GM19467 (cell line): ENCODE results near the gene C9orf153.

ENCODE experiments used
- ATAC-seq: cut with Tn5 transposase; IDR thresholded peaks from one replicate; pipeline ENCODE4 v1.9.1; 2021; ENCODE audit warnings: mild to moderate bottlenecking, moderate library complexity; ENCODE audit not compliant: unreplicated experiment

The C9orf153 gene

DNA sequence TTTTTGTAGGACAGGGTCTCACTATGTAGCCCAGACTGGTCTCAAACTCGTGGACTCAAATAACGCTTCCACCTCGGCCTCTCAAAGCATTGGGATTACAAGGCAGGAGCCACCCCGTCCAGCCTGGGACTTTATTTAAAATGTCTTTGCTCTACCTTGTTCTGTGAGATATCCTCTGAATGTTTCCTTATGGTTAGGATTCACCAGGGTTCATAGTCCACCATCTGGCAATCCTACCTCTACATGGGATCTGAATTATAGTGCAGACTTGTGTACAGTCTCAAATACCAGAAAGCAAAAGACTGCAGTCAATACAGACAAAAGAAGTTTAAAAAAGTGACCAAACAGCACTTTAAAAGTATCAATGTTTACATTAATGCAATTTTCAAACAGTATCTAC, 12.8 kb upstream of the C9orf153 start:
- no peak for ATAC-seq

DNA sequence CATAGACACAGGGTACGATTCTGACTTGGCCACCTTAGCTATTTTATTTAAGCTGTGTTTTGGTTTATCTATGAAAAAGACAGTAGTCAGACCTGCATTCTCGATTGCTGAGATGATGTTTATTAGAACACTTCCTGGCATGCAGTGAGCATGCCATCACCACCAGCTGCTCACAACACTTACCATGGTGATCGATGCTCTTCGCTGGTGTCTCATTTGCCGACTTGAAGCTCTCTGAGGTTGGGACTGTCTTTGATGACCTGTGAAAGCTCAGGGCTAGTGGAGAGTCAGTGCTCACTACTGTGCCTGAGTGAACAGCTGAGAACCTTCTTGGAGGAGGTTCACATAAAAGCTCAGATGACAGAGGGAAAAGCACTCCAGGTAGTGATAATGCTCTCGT, 4.4 kb upstream of the C9orf153 start:
- ATAC-seq = no peak

DNA sequence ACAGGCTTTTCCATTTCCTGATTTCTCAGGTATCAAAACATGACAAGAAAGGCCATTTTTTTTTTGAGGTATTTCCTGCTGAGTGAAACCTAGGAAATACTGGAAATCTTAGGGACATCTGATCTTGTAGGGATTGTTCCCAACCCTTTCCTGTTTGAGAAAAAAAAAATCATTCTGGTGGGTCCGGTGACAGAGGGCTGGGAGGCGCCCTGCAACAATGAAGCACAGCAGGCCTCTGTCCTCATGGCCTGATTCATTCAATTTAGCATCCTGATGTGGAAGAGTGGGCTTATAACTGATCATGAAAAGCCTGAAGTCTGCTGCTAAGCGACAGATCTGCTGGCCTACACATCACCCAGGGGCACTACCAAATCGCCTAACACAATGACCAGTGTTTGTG, 3.0 kb upstream of the C9orf153 start:
- no peak for ATAC-seq

DNA sequence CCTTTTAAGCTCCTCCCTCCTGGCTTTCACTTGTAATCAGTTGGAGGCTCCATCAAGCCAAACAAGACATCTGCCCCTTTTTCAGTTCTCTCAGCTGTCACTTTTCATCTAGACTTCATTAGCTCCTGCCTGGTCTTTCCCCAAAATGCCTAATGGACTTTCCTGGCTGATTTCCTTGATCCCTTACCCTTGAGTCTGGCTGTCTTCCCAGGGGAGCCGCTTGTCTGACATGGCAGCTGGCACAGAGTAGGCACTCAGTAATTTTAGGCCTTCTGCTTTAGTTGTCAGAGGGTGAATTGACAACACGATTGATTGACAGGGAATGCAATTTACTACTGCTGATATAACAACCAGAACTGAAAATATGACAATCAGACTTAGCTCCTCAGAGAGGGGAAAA, 2.1 kb downstream of the C9orf153 start:
- no peak for ATAC-seq

DNA sequence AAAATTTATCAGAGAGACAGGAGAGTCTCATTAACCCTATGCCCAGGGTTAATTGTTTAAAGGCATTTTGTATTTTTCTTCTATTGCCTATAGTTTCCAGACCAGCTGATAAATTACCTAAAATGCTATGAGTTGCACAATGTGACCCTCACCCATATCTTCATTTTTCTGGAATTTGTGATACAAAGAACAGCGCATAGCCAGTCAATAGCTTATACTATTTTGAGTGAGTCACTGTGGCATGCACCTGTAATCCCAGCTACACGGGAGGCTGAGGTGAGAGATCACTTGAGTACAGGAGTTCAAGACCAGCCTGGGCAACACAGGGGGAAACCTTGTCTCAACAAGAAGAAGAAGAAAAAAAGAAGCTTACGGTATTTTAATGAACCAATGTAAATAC, 2.8 kb downstream of the C9orf153 start:
- ATAC-seq = no peak

DNA sequence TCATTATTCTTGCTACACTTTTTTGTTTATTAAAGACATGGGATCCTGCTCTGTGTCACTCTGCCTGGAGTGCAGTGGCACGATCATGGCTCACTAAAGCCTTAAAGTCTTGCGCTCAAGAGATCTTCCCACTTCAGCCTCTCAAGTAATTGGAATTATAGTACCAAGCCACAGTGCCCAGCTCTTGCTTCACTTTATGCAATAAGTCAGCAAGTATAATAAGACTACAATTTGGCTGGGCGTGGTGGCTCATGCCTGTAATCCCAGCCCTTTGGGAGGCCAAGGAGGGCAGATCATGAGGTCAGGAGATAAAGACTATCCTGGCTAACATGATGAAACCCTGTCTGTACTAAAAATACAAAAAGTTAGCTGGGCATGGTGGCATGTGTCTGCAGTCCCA, 5.9 kb downstream of the C9orf153 start:
- no peak for ATAC-seq

DNA sequence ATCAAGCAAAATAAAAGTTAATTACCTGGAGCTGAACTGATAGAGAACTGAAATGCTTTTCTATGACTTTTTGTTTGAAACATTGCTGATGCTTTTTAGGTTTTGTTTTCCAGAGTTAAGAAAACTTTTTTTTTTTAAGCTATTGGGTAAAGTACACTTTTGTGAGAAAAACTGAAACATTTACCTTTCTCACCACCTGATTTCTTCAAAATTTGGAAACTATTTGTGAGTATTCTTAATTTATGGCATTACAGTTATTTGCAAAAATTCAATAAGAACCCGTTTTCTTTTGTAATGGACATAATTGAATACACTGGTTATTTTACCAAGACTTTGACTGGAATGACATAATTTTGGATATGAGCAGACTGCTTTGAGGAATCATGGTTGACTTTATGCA, 6.6 kb downstream of the C9orf153 start:
- no peak for ATAC-seq

DNA sequence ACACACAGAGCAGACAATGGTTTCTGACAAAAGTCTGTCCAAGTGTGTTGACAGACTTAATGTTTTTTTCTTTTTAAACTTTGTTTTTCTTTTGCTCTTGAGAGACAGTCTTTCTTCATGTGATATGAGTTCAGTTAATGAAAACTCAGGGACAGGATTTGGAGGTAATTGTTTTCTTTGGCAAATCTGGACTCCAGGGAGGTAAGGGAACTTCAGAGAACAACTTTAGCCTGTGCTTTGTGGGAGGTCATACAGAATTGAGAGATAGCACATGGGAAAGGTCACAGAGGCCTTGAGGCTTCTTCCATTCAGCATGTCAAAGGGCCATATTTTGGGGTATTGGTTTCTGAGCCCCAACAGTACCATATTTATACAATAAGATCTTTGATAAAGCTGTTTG, 9.3 kb downstream of the C9orf153 start:
- ATAC-seq = no peak

DNA sequence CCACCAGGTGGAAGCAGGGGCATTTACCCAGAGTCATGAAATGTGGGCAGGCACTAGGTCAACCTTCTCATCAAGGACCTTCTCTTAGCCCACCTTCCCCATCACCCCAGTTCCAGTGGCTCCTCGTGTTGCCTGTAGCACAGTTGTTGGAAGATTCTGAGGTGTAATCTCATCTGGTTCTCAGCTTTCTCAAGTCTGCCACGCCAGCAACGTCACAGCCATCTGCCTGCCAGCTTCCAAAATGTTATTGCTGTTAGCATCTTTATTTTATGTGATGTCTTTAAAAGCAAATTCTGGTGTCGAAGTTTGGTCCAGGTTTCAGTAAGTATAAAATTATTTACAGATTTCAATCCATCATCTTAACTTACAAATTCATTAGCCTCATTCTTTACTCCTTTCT, 10.7 kb downstream of the C9orf153 start:
- ATAC-seq = no peak

DNA sequence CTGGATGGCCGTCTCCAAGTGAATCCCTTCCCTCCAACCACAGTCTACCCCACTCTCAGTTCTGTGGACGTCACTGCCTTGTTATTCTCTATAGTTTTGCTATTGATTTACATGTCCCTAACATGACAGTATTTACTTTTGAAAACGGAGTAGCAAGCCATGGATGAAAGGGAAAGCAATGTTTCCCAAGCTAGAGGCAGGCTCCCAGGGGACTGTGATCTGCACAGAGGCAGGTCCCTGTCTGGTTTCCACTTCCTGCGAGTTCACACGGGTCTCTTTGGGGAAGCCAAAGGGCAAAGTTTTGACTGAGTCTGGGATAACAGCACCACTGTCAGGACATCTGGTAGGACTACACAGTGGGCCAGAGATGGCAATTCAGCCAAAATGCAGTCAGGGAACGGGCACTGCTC, 12.7 kb downstream of the C9orf153 start:
- ATAC-seq = peak; percentile 93

DNA sequence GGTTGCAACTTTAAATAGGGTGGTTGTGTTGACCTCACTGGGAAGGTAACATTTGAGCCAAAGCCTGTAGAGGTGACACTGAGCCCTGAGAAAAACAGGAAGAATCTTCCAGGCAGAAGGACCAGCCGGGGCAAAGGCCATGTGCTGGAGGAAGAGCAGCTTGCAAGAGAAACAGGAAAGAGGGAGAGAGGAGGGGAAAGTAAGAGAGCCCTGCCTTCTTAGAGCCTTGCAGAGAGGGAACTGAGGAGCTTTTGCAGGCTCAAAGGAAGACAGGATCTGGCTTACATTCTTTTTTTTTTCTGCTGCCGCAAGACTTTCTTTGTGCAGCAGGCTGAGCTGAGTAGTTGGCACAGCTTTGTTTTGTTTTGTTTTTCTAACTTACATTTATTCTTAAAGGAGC, 17.4 kb downstream of the C9orf153 start:
- ATAC-seq = no peak

DNA sequence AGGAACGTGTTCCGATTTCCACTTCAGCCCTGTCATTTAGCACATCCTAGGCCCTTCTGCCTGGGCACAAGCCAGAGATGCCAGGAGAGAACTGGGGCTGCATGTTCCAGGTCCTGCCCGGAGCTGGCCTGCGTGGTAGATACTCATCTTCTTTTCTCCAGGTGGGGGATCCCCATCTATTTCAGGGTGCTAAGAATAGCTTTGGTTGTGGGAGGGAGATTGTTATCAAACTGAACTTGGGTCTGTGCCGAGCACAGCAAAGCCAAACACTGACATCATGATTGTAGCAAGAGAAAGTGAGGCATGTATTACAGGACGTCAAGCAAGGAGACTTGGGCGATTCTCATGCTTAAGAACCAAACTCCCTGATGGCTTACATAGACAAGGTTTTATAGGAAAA, 18.2 kb downstream of the C9orf153 start:
- ATAC-seq = no peak

DNA sequence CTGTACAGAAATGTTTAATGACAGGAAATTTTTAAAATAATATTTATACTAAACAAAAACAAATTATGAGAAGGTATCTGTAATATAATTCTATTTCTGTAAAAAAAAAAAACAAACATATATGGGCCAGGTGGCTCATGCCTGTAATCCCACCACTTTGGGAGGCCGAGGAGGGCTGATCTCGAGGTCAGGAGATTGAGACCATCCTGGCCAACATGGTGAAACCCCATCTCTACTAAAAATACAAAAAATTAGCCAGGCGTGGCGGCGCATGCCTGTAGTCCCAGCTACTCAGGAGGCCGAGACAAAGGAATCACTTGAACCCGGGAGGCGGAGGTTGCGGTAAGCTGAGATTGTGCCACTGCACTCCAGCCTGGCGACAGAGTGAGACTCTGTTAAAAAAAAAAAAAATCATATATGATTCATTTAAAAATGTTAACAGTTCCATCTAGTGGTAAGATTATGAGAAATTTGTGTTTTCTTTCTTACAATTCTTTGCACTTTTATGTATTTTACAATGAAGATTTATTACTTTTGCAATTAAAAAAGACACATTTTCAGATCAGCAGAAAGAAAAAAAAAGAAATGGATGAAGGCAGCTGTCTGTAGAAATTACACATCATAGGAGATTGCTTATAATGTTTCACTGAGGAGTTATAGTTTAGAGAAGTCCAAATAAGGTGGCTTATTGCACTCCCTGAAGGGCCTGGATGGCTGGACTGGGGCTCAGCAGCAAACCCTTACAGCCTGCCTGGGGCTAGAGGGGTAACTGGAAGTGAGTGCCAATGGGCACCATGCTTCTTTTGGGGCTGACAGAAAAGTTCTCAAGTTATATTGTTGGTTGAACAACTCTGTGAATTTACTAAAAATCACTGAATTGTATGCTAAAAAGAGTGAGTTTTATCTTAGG, 20.3 kb downstream of the C9orf153 start:
- ATAC-seq = no peak

DNA sequence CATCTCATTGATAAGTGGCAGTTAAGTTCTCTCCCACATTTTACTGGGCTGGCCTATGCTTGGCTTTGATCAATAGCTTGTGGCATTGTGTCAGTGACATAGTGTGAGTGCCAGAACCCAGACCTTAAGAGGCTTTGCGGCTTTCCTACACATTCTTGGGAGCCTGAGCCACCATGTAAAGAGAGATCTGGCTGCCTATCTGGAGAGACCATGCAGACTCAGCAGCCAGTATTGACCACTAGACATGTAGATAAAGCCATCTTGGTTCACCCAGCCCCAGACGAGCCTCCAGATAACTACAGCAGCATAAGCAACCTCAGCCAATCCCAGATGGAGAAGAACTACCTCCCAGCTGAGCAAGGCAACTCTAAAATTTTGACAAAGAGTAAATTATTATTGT, 28.6 kb downstream of the C9orf153 start:
- no peak for ATAC-seq

DNA sequence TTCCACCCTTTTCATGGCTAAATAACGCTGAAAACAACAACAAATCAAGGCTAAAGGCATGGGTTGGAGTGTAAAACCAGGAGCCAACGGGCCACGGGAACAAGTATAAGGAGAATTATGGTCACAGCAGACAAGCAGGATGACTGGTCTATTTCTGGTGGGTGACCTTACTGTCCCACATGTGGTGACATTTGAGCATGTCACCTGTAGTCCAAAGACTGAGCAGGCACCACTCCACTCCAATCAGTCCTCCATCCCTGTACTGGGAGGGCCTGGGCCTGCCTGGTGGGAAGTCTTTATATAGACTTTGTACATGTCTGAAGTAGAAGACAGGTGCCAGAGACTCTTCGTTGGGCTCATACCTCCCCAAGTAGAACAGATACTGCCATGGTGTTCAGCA, 36.8 kb downstream of the C9orf153 start:
- no peak for ATAC-seq

DNA sequence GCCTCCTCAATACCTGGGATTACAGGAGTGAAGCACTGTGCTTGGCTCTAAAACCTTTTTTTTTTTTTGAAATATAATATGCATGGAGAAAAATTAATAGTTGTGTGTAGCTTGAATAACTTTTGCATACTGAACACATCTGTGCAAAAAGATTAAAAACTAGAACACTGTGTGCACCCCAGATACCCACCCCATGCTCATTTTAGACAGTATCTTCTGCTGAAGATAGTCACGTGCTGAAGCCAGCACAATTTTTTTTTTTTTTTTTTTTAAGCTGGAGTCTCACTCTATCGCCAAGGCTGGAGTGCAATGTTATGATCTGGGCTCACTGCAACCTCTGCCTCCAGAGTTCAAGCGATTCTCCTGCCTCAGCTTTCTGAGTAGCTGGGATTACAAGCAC, 39.9 kb downstream of the C9orf153 start:
- no peak for ATAC-seq

DNA sequence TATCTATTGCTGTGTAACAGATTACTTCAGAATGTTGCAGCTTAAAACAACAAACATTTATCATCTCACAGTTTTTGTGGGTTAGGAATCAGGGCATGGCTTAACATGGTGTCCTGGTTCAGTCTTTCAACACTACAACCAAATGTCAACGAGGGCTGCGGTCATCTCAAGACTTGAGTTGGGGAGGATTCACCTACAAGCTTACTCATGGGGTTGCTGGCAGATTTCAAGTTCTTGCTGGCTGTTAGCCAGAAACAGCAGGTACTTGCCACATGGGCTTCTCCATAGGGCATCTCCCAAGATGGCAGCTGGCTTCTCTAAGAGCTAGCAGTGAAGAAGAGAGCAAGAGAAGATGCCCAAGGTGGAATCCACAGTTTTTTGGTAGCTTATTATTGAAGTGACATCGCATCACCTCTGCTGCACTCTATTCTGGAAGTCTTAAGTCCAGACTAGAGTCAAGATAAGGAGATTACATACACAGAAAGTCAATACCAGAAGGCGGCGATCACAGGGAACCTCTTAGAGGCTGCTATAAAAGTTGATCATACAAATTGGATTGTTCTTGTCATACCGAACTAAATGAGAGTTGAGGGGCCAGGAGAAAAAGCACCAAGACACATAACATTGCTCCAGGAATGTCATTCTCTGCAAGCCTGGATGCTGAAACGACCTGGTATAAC, 42.2 kb downstream of the C9orf153 start:
- no peak for ATAC-seq

DNA sequence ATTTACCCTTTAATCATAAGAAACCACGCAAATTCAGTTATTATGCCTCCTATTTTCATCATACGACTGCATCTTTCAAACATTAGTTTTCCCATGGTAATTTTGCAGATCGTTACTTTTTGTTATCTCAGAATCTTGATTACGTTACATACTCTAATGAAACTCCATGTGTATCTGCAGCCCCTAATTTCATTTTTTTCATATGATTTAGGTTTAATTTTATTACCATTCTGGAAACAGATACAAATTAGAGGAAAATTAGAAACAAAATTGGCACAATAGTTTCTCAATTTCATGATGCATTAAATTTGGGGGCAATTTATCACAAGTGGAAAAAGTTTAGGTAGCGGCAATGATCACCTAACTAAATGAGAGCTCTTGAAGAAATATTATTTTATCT, 52.3 kb downstream of the C9orf153 start:
- ATAC-seq = no peak

DNA sequence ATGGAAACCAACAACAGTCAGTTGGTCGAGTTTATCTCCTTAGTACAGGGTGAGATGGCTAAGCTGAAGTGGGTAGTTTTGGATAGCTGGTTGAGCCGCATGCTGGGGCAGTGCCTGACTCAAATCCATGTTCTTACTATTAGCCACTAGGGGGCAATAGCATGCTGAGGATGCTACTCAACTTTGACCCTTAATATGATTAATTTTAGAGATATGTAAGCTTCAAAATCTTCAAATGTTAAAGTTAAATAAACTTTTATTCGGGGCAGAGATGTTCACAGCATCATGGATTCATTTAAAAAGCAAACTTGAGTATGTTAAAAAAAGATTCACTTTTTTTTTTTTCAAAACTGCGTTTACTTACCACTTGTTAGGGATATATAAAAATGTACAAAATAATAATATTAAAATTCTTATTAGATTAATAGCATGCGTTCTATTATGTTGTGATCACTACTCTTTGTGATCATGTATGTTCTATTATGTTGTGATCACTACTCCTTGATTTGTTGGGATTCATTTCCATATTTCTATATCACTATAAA, 57.0 kb downstream of the C9orf153 start:
- ATAC-seq = peak; percentile 61

DNA sequence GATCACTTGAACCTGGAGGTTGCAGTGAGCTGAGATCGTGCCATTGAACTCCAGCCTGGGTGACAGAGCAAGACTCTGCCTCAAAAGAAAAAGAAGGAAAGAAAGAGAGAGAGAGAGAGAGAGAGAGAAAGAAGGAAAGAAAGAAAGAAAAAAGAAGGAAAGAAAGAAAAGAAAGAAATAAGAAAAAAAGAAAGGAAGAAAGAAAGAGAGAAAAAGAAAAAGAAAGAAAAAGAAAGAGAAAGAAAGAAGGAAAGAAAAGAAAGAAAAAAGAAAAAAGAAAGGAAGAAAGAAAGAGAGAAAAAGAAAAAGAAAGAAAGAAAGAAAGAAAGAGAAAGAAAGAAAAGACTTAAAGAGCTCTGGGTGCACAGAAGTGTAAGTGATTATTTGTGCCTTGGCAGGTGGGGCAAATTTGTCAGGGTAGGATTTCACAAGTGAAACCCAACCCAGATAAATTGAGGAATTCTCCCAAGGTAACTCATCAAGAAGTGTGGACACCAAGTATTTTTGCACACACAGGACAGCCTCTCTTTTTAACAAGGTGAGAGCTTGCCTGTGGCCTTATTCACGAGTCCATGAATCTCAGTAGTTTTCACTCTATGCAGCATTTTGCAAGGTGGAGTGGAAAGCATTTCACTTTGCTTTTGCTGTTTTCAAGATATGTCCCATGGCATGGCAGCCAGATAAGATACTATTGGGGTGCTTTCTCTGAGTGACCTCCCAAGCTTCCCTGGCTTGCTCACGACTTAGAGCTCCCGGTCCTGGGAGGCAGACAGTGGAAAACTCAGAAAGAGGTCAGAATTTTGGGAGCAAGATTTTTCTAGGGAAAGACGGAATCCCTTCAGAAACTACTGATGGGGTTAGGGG, 57.8 kb downstream of the C9orf153 start:
- ATAC-seq = no peak

DNA sequence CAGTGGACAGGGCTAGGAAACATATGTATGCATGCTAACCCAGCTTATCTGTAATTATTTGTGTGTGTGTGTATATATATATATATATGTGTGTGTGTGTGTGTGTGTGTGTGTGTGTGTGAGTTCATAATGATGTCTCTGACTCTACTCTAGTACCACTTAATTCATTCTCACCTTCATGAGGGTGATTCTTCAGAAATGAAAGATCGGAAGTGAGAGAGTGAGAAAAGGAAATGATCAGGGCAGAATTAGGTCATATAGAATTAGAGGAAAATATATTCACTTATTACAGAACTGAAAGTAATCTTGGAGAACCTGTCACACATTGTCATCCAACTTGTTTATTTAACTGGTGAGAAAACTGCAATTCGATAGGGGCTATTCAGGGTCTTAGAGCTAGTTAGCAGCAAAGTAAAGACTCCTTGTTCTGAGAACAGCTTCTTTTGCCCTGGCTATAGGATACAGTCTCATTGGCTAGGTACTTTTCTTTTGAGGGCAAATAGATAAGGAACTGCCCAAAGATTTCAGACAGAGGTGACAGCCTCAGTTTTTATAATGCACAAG, 58.8 kb downstream of the C9orf153 start:
- no peak for ATAC-seq
